ENCODE data around the gene DNHD1.

The DNHD1 gene

DNA sequence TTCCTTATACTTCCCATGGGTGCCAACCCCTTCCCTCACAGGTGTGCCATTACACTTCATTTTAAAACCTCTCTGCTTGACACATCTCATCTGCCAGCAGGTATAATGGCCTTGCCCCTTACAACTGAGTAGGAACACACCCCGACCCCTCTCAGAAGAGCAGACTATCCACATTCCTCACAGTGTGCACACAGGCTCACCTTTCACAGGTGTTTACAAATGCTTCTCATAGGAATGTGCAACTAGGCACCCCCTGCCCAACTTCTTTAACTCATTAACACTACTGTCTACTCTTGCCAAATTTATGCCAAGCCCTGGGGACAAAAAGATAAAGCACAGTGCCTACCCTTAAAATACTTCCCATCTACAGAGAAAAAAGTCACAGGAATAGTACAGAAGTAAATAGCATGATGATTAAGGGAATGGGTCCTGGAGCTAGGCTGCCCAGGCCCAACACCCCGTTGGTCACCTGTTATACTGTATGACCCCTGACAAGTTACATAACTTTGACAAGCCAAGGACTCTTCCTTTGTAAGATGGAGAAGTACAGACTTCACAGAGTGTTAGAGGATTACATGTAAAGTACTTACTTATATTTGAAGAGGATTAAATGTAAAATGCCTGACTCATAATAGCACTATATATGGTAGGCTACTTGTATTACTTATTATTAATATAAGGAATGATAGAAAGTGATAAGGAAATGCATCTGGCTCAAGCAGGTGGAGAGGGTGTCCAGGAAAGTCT is 38.6 kb upstream of the DNHD1 start:
- TF ChIP-seq ZFX (IDR thresholded peaks at IDR 0.05) = no peak
- TF ChIP-seq, protein P1, sequence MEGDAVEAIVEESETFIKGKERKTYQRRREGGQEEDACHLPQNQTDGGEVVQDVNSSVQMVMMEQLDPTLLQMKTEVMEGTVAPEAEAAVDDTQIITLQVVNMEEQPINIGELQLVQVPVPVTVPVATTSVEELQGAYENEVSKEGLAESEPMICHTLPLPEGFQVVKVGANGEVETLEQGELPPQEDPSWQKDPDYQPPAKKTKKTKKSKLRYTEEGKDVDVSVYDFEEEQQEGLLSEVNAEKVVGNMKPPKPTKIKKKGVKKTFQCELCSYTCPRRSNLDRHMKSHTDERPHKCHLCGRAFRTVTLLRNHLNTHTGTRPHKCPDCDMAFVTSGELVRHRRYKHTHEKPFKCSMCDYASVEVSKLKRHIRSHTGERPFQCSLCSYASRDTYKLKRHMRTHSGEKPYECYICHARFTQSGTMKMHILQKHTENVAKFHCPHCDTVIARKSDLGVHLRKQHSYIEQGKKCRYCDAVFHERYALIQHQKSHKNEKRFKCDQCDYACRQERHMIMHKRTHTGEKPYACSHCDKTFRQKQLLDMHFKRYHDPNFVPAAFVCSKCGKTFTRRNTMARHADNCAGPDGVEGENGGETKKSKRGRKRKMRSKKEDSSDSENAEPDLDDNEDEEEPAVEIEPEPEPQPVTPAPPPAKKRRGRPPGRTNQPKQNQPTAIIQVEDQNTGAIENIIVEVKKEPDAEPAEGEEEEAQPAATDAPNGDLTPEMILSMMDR (conservative IDR thresholded peaks at IDR 0.05) = no peak

GRCh38 chr11:6459099-6459450 is 38.0 kb upstream of the DNHD1 start:
- H3K27ac ChIP-seq = no peak overlapping the region

More for the DNA sequence above, 38.6 kb upstream of the DNHD1 start:
- H3K27ac ChIP-seq = no peak overlapping the region

GRCh38 chr11:6468712-6469495 is 28.2 kb upstream of the DNHD1 start:
- H3K27ac ChIP-seq = no peak overlapping the region
- no peak for TF ChIP-seq ZFX (IDR thresholded peaks at IDR 0.05)
- TF ChIP-seq, protein P1 (conservative IDR thresholded peaks at IDR 0.05) = no peak

More at GRCh38 chr11:6459099-6459450, 38.0 kb upstream of the DNHD1 start:
- TF ChIP-seq, protein P1 (conservative IDR thresholded peaks at IDR 0.05) = no peak
- no peak for TF ChIP-seq ZFX (IDR thresholded peaks at IDR 0.05)

DNA sequence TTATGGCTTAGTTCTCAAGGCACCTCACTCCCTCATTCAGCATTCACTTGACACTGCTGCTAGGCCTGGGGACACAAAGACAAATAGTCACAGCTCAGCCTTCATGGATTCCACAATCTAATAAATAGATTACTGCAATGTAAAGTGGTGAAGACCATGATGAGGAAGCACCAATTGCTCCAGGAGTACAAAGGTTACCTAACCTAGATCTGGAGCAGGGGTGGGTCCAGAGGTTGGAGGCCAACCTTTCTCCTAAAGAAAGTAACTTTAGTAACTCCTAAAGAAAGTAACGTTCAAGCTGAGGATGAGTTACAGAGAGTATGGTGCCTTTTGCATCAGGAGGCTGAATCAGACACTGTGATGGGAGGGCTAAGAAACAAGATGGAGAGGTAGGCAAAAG is 27.5 kb upstream of the DNHD1 start:
- TF ChIP-seq ZFX (IDR thresholded peaks at IDR 0.05) = no peak
- TF ChIP-seq, protein P1 (conservative IDR thresholded peaks at IDR 0.05) = no peak
- H3K27ac ChIP-seq = no peak overlapping the region

GRCh38 chr11:6472934-6473333 is 24.1 kb upstream of the DNHD1 start:
- peak overlapping the region; percentile 99 for H3K27ac ChIP-seq
- no peak for TF ChIP-seq ZFX (IDR thresholded peaks at IDR 0.05)
- TF ChIP-seq, protein P1 (conservative IDR thresholded peaks at IDR 0.05) = no peak

DNA sequence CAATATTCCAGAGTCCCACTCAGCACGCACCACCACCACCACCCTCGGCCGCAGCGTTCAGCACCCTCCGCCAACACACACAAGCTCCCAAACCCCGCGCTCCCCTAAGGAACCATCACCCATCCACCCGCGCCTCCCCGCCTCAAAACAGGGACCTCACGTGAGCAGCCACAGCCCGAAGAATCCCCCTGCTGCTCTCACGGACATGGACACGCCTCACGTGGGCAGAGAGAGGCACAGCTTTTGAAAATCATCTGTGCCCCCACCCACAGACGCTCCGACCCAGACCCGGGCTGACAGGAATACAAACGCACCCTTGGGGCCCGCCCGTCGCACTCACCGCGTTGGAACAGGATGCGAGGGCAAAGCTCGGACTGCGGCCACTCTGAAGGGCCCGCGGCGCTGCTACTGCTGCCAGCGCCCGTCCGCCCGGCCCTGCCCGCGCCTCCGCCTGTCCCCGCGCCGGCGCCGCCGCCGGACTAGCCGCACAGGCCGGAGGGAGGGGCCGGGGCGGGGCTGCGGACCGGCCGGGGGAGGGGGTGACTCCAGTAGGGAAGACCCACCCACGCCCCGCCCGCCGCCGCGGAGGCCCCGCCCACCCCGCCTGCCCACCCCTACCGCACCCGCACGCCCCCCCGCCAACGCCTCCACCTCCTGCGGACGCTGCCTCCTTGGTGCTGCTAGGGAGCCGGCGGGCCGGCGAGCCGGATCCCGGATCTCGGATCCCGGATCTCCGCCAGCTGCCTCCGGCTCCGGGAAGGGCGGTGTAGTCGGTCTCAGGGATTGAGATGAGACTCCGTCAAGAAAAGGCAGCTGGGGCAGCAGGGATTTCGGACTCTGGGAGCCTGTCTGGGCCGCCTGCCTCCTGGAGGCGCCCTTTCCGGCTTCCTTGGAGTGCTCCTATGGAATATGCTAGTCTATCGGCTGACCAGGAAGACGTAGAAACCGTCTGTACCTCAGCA is 23.3 kb upstream of the DNHD1 start, which contains the start of gene TRIM3:
TRIM3 (minus strand) TSS at position 491 of the 962 bp plus-strand sequence. CDS start 8,246 bp downstream, outside the sequence.
- H3K27ac ChIP-seq = peak within 1 kb of the TSS; percentile 99
- TF ChIP-seq ZFX (IDR thresholded peaks at IDR 0.05) = peak; percentile 58
- TF ChIP-seq, protein P1 (conservative IDR thresholded peaks at IDR 0.05) = no peak; the same call in 1 of the 2 replicates
